B cell (primary cell): ENCODE results near the gene AGRN. TPM values are rescaled to one million over a fixed set of nuclear protein-coding genes. Genes with fewer than 3 reads are reported as not detected.

ENCODE experiments used
- ATAC-seq: fragments of 200-7000 bp; cut with Tn5 transposase; one replicate; pipeline ENCODE4 v1.10.0; 2021; ENCODE audit warnings: low read depth, mild to moderate bottlenecking, moderate number of reproducible peaks, moderate library complexity
- CTCF ChIA-PET: fragments of 350-600 bp; sonication (Branson Sonifier 250); formaldehyde crosslinking; loops from one replicate; lab custom pipeline; 2021; ENCODE audit warnings: antibody characterized with exemption, inconsistent platforms; lab: Charles Lee
- POLR2A ChIA-PET: fragments of 350-600 bp; sonication (Branson Sonifier 250); formaldehyde crosslinking; loops from one replicate; lab custom pipeline; 2021; ENCODE audit warnings: antibody characterized with exemption; lab: Charles Lee
- DNase-seq: peaks from one replicate; pipeline ENCODE4 v3.0.0; 2013
- H2AFZ ChIP-seq: 2 replicates; pipeline ENCODE4 v1.6.1; 2012; ENCODE audit warnings: mild to moderate bottlenecking, low read depth, low read length; ENCODE audit not compliant: insufficient read depth, poor library complexity, severe bottlenecking
- H3K27ac ChIP-seq, 2 donors: 1 replicate in 1 of 2; 2 replicates in 1 of 2; pipeline ENCODE4 v1.5.1; 2012 to 2013; ENCODE audit warnings: low read length in 2 of 2, mild to moderate bottlenecking in 2 of 2, moderate library complexity in 1 of 2
- H3K27me3 ChIP-seq, 4 experiments: fragments of 200-600 bp in 1 of 4; sonication (generic) in 1 of 4; replicated peaks in 1 of 4; 1 replicate in 2 of 4; 2 replicates in 2 of 4; pipeline versions ENCODE4 v1.6.1 to v1.7.0; 2013 to 2016; ENCODE audit warnings: low read length in 3 of 4, mild to moderate bottlenecking in 2 of 4, mixed read lengths in 1 of 4, moderate library complexity in 1 of 4; ENCODE audit not compliant: insufficient read depth in 4 of 4, control insufficient read depth in 3 of 4; ENCODE audit errors: control extremely low read depth in 1 of 4
- H3K36me3 ChIP-seq, 2 experiments: replicated peaks in 1 of 2; 1 replicate in 1 of 2; 2 replicates in 1 of 2; pipeline versions ENCODE4 v1.6.1 to v1.7.1; 2013; ENCODE audit warnings: low read length in 1 of 2; ENCODE audit not compliant: insufficient read depth in 2 of 2, control insufficient read depth in 1 of 2; ENCODE audit errors: control extremely low read depth in 1 of 2, extremely low read depth in 1 of 2
- H3K4me1 ChIP-seq, 2 donors: fragments of 200-600 bp in 1 of 2; sonication (generic) in 1 of 2; 1 replicate in 1 of 2; 2 replicates in 1 of 2; pipeline versions ENCODE4 v1.5.1 to v1.6.1; 2013 to 2017; ENCODE audit warnings: low read length in 2 of 2; ENCODE audit not compliant: control insufficient read depth in 2 of 2, insufficient read depth in 2 of 2
- H3K4me2 ChIP-seq: replicated peaks from 2 replicates; pipeline ENCODE3; 2012; ENCODE audit warnings: mild to moderate bottlenecking, low read depth, low read length; ENCODE audit not compliant: poor library complexity, severe bottlenecking
- H3K4me3 ChIP-seq, 5 experiments: fragments of 200-600 bp in 1 of 5; sonication (generic) in 1 of 5; 1 replicate in 3 of 5; 2 replicates in 2 of 5; pipeline versions ENCODE4 v1.5.1 to v1.7.0; 2011 to 2016; ENCODE audit warnings: low read length in 4 of 5, mild to moderate bottlenecking in 4 of 5, low read depth in 2 of 5, control low read depth in 1 of 5, moderate library complexity in 1 of 5; ENCODE audit not compliant: insufficient read depth in 1 of 5; ENCODE audit errors: control extremely low read depth in 1 of 5, extremely low read depth in 1 of 5
- H3K79me2 ChIP-seq: fragments of 200-600 bp; sonication (generic); one replicate; pipeline ENCODE4 v1.6.0; 2016; ENCODE audit warnings: low read length; ENCODE audit not compliant: control insufficient read depth, insufficient read depth
- H3K9ac ChIP-seq: fragments of 200-600 bp; sonication (generic); 2 replicates; pipeline ENCODE4 v1.6.1; 2017; ENCODE audit warnings: mild to moderate bottlenecking, low read length, moderate library complexity
- H3K9me3 ChIP-seq, 3 donors: one replicate each; pipeline versions ENCODE4 v1.6.1 to v1.7.1; 2013; ENCODE audit warnings: low read length in 2 of 3; ENCODE audit not compliant: control insufficient read depth in 2 of 3, insufficient read depth in 1 of 3; ENCODE audit errors: control extremely low read depth in 1 of 3
- H4K20me1 ChIP-seq: 2 replicates; pipeline ENCODE4 v1.6.0; 2012; ENCODE audit warnings: mild to moderate bottlenecking, low read length; ENCODE audit not compliant: insufficient read depth, control insufficient read depth, poor library complexity, severe bottlenecking
- H3K27ac Mint-ChIP-seq: one replicate; pipeline ENCODE4 v1.8.0; 2021; ENCODE audit warnings: mixed read lengths
- H3K27me3 Mint-ChIP-seq: one replicate; pipeline ENCODE4 v1.8.0; 2021; ENCODE audit warnings: mixed read lengths
- H3K4me1 Mint-ChIP-seq: one replicate; pipeline ENCODE4 v1.8.0; 2021; ENCODE audit warnings: mixed read lengths
- H3K4me3 Mint-ChIP-seq: one replicate; pipeline ENCODE4 v1.8.0; 2021; ENCODE audit warnings: mixed read lengths
- H3K9me3 Mint-ChIP-seq: one replicate; pipeline ENCODE4 v1.8.0; 2022; ENCODE audit warnings: mixed read lengths; ENCODE audit not compliant: insufficient read depth
- EZH2 ChIP-seq: IDR thresholded peaks from 2 replicates; pipeline ENCODE4 v1.6.1; 2012; ENCODE audit warnings: borderline replicate concordance, low read depth, mild to moderate bottlenecking, moderate library complexity, low read length; ENCODE audit not compliant: insufficient read depth, poor library complexity, severe bottlenecking
- WGBS: methylation state at CpG from one replicate; pipeline ENCODE4 v1.1.5; 2013; ENCODE audit warnings: missing lambda C conversion rate; ENCODE audit not compliant: insufficient coverage; 5-methylcytosine and 5-hydroxymethylcytosine counted together
- intact Hi-C: fragments of 100-400 bp; cut with micrococcal nuclease; formaldehyde crosslinking; loops from one replicate; pipeline ENCODE4 v1.10.0; 2022
- polyA plus RNA-seq: library from polyadenylated mRNA; depleted of rRNA; stranded (reverse); fragments of >200 nt; gene quantifications from 2 replicates; pipeline ENCODE4 v1.2.3, GENCODE V29; 2012
- total RNA-seq, 2 donors: library from RNA; stranded (reverse); fragments of 120-200 nt in 1 of 2; gene quantifications; 1 replicate in 1 of 2; 2 replicates in 1 of 2; pipeline versions ENCODE4 v1.2.3 to v1.2.4, GENCODE V29; 2013 to 2022
- TF ChIP-seq, protein P1 (sequence below): fragments of 200-600 bp; IDR thresholded peaks from one replicate; pipeline ENCODE4 v1.8.0; 2022; ENCODE audit warnings: antibody characterized with exemption, mild to moderate bottlenecking

AGRN gene
- total and polyA plus RNA-seq, 2 donors (not counting 1 experiment from before 2014, with no cell fraction given) = 7.3 to 31.3 TPM

DNA sequence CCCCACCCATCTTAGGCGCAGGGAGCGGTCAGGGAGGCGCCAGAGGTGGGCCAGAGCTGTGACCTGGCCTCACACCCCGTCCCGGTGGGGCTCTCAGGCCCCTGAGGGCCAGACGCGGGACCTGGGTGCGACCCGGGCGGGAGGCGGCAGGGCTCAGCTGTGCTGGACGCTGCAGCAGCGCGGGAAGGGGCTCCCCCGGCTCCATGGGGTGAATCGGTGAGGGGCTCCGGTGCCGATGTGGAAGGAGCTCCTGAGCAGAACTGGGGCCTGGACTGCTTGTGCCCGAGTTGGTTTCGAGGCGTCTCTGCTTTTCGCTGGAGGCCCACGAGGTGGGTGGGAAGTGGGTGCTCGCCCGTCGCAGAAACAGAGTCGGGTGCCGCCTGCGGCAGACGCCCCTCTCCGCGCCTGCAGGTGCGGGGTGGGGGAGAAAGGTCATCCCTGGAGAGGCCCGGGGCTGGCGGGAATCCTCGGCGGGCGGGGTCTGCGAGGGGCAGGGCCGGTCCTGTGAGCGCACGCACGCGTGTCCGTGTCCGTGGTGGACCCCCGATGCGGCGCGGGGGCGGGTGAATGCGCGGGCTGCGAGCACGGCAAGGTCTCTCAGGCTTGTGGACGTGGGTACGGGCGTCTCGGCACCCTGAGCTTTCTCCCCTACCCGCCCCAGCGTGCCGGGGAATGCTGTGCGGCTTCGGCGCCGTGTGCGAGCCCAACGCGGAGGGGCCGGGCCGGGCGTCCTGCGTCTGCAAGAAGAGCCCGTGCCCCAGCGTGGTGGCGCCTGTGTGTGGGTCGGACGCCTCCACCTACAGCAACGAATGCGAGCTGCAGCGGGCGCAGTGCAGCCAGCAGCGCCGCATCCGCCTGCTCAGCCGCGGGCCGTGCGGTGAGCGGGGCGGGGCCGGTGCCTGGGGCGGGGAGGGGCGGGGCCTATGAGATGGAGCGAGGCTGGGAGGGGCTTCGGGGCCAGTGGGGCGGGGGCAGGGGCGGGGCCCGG lies 20.4 kb downstream of the AGRN start:
- H4K20me1 ChIP-seq = peaks cover 11% of the 10 kb centered on the region
- peaks cover 25 to 27% of the 10 kb centered on the region in 2 donors for H3K4me1 ChIP-seq
- H3K79me2 ChIP-seq = no peaks in the 10 kb centered on the region
- peaks cover 0 to 35% (median 10%) of the 10 kb centered on the region in 4 experiments for H3K27me3 ChIP-seq
- no peaks in the 10 kb centered on the region for H3K36me3 ChIP-seq
- Mint-ChIP-seq H3K27me3 (peaks cover 21% of the 10 kb centered on the region), H3K9me3 (no peaks in the 10 kb centered on the region), H3K4me1 (peaks cover 32% of the 10 kb centered on the region), H3K27ac (peak overlapping the region; percentile 50), H3K4me3 (peak overlapping the region; percentile 82)
- POLR2A ChIA-PET = interaction anchor here (0.9 to 1.5 kb wide), 4 partner anchors 9 to 23 kb away, joined by 3 to 6 read pairs (median 4); partner anchors contain the start of gene AGRN
- intact Hi-C loops = loop anchor here (2.0 kb wide), 1 partner anchor 77 kb away; the partner anchor contains the start of gene C1orf159
- DNase-seq (peak; percentile 86), ATAC-seq (peak; percentile 80)
- no peak overlapping the region for H3K27ac ChIP-seq
- WGBS = 1% methylated on average over 83 of the region's 99 CpGs
- H2AFZ ChIP-seq = peak overlapping the region; percentile 35
- peak overlapping the region; percentile 58 for H3K9ac ChIP-seq
- H3K4me3 ChIP-seq = peak overlapping the region in 4 of 5 experiments; percentile 26 to 56 (median 50)
- CTCF ChIA-PET = interaction anchor here (0.6 to 4.2 kb wide), 5 partner anchors 10 to 24 kb away, joined by 3 to 29 read pairs (median 3); no protein-coding TSS in a partner anchor
- TF ChIP-seq, protein P1, sequence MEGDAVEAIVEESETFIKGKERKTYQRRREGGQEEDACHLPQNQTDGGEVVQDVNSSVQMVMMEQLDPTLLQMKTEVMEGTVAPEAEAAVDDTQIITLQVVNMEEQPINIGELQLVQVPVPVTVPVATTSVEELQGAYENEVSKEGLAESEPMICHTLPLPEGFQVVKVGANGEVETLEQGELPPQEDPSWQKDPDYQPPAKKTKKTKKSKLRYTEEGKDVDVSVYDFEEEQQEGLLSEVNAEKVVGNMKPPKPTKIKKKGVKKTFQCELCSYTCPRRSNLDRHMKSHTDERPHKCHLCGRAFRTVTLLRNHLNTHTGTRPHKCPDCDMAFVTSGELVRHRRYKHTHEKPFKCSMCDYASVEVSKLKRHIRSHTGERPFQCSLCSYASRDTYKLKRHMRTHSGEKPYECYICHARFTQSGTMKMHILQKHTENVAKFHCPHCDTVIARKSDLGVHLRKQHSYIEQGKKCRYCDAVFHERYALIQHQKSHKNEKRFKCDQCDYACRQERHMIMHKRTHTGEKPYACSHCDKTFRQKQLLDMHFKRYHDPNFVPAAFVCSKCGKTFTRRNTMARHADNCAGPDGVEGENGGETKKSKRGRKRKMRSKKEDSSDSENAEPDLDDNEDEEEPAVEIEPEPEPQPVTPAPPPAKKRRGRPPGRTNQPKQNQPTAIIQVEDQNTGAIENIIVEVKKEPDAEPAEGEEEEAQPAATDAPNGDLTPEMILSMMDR = no peak
- TF ChIP-seq EZH2 = peak; percentile 60
- peak overlapping the region; percentile 91 for H3K4me2 ChIP-seq
- H3K9me3 ChIP-seq = peaks cover 0 to 10% (median 0%) of the 10 kb centered on the region in 3 donors
